GM19240 (cell line): ENCODE results near the gene TRIM33.

Experiments
- DNase-seq: peaks from one replicate; pipeline ENCODE4 v3.0.0; 2011; ENCODE audit warnings: low spot score; ENCODE audit not compliant: insufficient read length

TRIM33 gene

DNA sequence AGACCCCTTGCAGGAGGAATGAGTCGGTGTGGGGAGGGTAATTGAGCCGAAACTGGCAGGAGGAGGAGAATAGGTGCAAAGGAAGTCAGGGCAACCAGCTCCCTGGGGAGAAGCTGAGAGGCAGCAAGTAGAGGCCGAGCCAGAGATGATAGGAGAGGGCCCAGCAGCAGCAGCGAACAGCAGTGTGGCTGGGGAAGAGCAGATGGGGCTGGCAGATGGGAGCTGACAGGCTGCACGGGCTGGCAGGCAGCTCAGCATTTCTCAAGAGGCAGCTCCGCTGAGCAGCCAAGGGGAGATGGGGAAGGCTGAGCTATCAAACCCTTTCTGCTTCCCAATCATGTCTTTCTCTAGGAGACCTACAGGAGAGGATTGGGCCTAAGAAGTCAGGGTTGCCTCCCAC lies 158.2 kb downstream of the TRIM33 start:
- DNase-seq, result no peak

DNA sequence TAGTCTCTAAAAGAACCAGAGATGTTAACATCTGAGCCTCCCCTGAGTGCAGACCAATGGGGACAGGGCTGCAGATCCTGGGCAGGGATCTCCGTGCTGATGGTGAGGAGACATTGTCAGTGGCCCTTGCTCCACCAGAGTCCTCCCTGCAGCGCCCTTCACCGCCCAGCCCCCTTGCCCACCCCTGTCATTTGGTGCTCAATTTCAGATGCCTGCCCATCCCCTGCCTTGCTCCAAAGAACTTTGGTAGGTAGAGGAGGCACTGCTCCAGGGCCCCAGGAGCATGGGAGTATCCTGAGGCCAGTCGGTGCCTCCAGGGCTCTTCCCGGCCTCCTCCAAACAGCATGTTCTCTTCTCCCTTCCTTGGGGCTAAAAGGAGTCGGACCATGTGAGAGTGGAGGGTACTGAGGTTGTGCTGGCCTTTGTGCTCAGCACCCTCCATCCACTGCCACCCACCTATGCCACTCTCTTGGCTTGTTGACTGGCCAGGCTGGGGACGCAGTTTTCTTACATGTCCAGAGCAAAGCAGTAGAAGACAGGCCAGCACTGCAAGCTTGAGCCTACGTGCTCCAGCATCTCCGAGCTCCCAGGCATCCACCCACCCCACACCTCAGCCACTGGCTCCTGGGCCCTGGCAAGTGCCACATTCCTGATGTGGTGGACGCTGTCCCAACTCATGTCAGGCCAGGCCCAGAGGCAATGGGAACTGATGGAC lies 160.1 kb downstream of the TRIM33 start:
- DNase-seq, result no peak

DNA sequence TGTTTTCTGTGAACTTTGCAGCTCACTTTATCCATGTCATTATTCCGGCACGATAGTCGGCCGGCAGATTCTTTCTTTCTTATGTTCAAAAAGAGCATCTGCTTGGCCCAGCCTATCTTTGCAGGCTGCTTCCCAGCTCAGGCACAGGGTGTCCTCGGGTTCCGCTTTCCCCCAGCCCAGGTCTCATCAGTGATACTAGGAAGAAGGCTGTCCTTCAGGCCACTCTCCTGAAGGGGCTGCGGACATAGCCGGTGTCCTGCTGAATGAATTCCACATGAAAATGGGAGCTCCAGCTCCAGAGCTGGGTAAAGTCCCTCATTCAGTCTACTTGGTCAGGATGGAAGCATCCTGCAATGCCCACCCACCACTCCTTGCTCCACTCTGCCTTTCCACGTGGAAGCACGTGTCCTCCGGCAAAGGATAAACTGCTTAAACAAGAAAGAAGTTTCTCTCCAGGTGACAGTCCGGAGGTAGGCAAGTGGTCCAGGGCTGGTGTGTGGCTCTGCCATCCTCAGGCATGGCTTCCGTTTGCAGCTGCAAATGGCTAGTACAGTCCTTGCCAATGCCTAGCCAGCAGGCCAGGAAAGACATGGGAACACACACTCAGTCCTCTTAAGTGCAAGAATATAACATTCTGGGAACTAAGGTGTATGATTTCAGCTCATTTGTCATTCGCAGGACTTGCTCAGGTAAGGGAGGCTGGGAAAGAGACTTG lies 161.0 kb downstream of the TRIM33 start:
- DNase-seq, result no peak

DNA sequence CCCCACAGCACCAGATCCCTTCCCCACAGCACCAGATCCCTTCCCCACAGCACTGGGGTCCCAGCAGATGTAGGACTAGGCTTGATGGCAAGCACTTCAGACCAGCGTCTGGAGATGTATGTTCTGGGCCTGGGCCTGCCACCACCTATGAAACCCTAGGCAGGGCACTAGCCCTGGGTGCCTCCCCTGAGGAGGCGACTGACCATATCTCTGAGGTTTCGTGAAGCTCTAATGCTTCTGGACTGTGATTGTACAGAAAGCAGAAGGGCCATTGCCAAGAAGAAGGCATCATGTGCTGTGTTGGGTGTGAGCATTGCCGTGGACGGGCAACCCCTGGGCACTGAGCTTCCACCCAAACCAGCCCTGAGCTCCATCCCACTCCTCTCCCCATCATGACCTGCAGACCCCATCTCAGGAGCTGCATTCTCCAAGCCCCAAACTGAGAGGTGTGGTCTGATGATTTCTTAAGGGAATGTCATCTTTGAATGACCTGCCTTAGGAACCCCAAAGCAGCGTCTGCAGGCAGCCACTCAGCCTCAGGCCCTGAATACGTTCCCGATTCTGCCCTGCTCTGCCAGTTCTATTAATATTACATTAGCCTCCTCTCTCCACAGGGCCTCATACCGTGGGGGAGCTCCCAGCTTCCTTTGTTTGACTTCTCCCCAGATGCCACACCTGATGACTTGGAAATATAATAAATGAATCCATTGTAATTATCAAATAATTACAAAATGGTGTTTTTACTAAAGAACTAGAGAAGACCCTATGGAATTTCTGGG lies 163.4 kb downstream of the TRIM33 start:
- DNase-seq, result no peak

DNA sequence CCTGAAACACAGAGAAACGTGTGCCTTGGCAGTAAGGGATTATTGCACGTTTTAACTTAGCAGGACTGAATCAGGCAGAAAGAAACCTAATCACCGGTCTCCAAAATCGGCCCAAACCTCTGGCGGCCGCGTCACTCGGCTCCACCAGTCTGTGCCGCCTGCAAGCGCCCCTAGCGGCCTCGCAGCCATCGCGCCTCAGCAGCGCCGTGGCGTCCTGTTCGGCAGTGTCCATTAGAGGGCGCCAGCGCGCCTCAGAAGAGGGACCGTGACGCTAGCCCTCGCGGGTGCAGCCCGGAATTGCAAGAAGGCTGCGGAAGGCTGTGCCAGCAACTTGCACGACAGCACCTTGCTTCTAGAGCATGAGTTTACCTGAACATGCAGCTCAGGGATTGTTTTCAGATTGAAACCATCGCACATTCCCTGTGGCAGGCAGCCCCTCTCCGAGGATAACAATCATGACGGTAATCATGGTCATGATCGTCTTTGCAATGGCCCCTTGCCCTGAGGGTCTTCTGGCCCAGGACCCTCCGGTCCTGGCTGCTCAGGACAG lies 164.4 kb downstream of the TRIM33 start:
- DNase-seq, result peak; percentile 87

DNA sequence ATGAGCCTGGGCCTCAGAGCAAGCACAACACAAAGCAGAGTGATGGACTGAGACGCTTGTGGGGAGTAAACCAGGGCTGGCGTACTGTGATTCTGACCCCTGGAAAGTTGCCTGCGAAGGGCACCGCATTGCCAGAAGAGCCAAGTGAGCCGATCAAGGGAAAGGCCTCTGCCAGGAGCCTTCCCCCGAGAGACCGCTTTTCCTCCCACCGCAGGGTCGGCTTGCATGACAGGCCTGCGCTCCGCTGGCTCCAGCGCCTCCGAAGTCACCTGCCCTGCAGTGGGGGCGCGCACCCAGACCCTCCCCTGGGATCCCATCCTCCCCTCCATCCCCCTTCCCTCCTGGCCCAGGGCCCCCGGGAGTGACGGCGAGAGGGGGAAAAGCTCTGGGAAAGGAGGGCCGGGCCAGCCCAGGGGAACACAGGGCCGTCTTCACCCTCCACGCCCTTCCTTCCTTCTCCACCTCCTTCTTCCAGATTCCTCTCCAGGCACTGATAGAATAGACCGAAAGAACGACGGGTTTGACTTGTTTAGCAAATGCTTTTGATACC lies 165.0 kb downstream of the TRIM33 start:
- no peak for DNase-seq

DNA sequence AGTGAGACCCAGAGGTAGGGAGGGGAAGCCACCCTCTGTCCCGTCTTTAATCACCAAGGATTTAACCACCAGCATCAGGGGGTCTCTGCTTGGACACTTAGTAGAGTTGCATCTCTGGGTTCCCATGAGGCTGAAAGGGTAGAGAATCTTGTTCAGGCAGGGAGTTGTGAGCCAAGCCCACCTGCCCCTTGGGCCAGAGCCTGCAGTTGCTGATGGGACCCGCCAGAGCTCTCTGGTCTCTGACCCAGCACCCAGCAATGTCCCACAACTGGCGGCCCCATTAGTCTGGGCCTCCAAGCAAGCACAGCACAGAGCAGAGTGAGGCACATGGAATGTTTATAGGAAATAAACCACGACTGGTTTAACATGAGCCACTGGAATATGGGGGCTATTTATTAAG lies 166.3 kb downstream of the TRIM33 start:
- no peak for DNase-seq
